Measurements from ENCODE around the gene PIK3CB. TPM values are rescaled to one million over a fixed set of nuclear protein-coding genes. Genes with fewer than 3 reads are reported as not detected.

PIK3CB gene
- total RNA-seq, 1 experiment from 2014 or later = 73.9 TPM

- ATAC-seq (no peak), DNase-seq (ENCODE audit: low read depth, low spot score) (no peak)
- in situ Hi-C loops (cut with HindIII; ENCODE audit: low pct_unique_long_range_greater_than_20kb, low sequenced_read_pairs) (no loop called here), intact Hi-C loops (cut with micrococcal nuclease; ENCODE audit: unreplicated experiment) (no loop called here)
- Histone ChIP-seq H3K9me3 (ENCODE audit: control insufficient read depth, insufficient read depth, low read depth, low read length) (peaks cover 17% of the 10 kb centered on the region), H3K36me3 (ENCODE audit: control insufficient read depth, insufficient read depth, low read length) (no peaks in the 10 kb centered on the region), H3K4me3 (ENCODE audit: low read depth in 2 of 2, low read length in 2 of 2) (no peak overlapping the region), H3K4me1 (ENCODE audit: control insufficient read depth, insufficient read depth, low read length) (no peaks in the 10 kb centered on the region), H3K27ac (ENCODE audit: low read length) (no peak overlapping the region), H3K27me3 (ENCODE audit: control insufficient read depth, insufficient read depth, low read length) (no peaks in the 10 kb centered on the region)
- ChIA-PET CTCF (interaction anchor here (0.7 kb wide), 1 partner anchor 286 kb away, joined by 5 read pairs; no protein-coding TSS in a partner anchor), POLR2A (no interaction called here)
- TF ChIP-seq POLR2AphosphoS5 (IDR thresholded peaks at IDR 0.05; ENCODE audit: low read depth, low read length) (no peak), TCF7L2 (IDR thresholded peaks at IDR 0.05; ENCODE audit: low read depth, low read length) (no peak), CTCF (IDR thresholded peaks at IDR 0.05) (no peak), SIN3A (IDR thresholded peaks at IDR 0.05; ENCODE audit: borderline replicate concordance, insufficient read depth, low read depth, low read length) (no peak), REST (IDR thresholded peaks at IDR 0.05; ENCODE audit: insufficient read depth in 1 of 2, low read depth in 2 of 2, low read length in 1 of 2) (no peak)
- BruUV-seq (replicated peaks) = no TSS peak
Observed at GRCh38 chr3:138646513-138646912, 188.2 kb downstream of the PIK3CB start.

- ChIA-PET POLR2A (no interaction called here), CTCF (interaction anchor here (0.7 kb wide), 1 partner anchor 286 kb away, joined by 5 read pairs; no protein-coding TSS in a partner anchor)
- in situ Hi-C loops (cut with HindIII; ENCODE audit: low pct_unique_long_range_greater_than_20kb, low sequenced_read_pairs) (no loop called here), intact Hi-C loops (cut with micrococcal nuclease; ENCODE audit: unreplicated experiment) (no loop called here)
- no peaks in the 10 kb centered on the region for H3K36me3 ChIP-seq (ENCODE audit: control insufficient read depth, insufficient read depth, low read length)
- H3K27me3 ChIP-seq (ENCODE audit: control insufficient read depth, insufficient read depth, low read length) = no peaks in the 10 kb centered on the region
- H3K27ac ChIP-seq (ENCODE audit: low read length) = no peak overlapping the region
- no peaks in the 10 kb centered on the region for H3K4me1 ChIP-seq (ENCODE audit: control insufficient read depth, insufficient read depth, low read length)
- peaks cover 17% of the 10 kb centered on the region for H3K9me3 ChIP-seq (ENCODE audit: control insufficient read depth, insufficient read depth, low read depth, low read length)
- DNase-seq (ENCODE audit: low read depth, low spot score) = no peak
- no TSS peak for BruUV-seq (replicated peaks)
- no peak overlapping the region for H3K4me3 ChIP-seq (ENCODE audit: low read depth in 2 of 2, low read length in 2 of 2)
- TF ChIP-seq SIN3A (IDR thresholded peaks at IDR 0.05; ENCODE audit: borderline replicate concordance, insufficient read depth, low read depth, low read length) (no peak), REST (IDR thresholded peaks at IDR 0.05; ENCODE audit: insufficient read depth in 1 of 2, low read depth in 2 of 2, low read length in 1 of 2) (no peak), CTCF (IDR thresholded peaks at IDR 0.05) (no peak), TCF7L2 (IDR thresholded peaks at IDR 0.05; ENCODE audit: low read depth, low read length) (no peak), POLR2AphosphoS5 (IDR thresholded peaks at IDR 0.05; ENCODE audit: low read depth, low read length) (no peak)
- ATAC-seq = no peak
Observed at GRCh38 chr3:138646008-138646407, 188.7 kb downstream of the PIK3CB start.
